Type B pancreatic cell (in vitro differentiated cells): ENCODE data around the gene OR51E1. TPM values are rescaled to one million over a fixed set of nuclear protein-coding genes. Genes with fewer than 3 reads are reported as not detected.

Source experiments
- DNase-seq: peaks from one replicate; pipeline ENCODE4 v3.0.0; 2021; ENCODE audit warnings: mixed read lengths; ENCODE audit not compliant: unreplicated experiment; ENCODE audit errors: extremely low spot score
- H3K27ac Mint-ChIP-seq: 2 replicates; pipeline ENCODE4 v1.8.0; 2021; ENCODE audit warnings: mild to moderate bottlenecking, mixed read lengths
- H3K27me3 Mint-ChIP-seq: 2 replicates; pipeline ENCODE4 v1.8.0; 2021; ENCODE audit warnings: mixed read lengths
- H3K36me3 Mint-ChIP-seq: 2 replicates; pipeline ENCODE4 v1.8.0; 2021; ENCODE audit warnings: mixed read lengths
- H3K4me1 Mint-ChIP-seq: one replicate; pipeline ENCODE4 v1.8.0; 2021; ENCODE audit warnings: mixed read lengths; ENCODE audit not compliant: unreplicated experiment
- H3K4me3 Mint-ChIP-seq: 2 replicates; pipeline ENCODE4 v1.8.0; 2021; ENCODE audit warnings: mild to moderate bottlenecking, mixed read lengths
- H3K9me3 Mint-ChIP-seq: 2 replicates; pipeline ENCODE4 v1.8.0; 2021; ENCODE audit warnings: mixed read lengths
- CTCF ChIP-seq: fragments of 200-600 bp; sonication (generic); conservative IDR thresholded peaks from 2 replicates; pipeline ENCODE4 v1.5.0; 2021; ENCODE audit warnings: antibody characterized with exemption, mild to moderate bottlenecking
- total RNA-seq: library from RNA; stranded (reverse); gene quantifications from 2 replicates; pipeline ENCODE4 v1.2.1, GENCODE V29; 2021; ENCODE audit warnings: low replicate concordance

Gene OR51E1
- total RNA-seq, 1 donor from 2014 or later = 0.51 TPM

GRCh38 chr11:4665424-4665823 is 21.6 kb downstream of the OR51E1 start:
- Mint-ChIP-seq H3K4me1 (no peaks in the 10 kb centered on the region), H3K27me3 (peaks cover 2% of the 10 kb centered on the region), H3K4me3 (no peak overlapping the region), H3K27ac (no peak overlapping the region), H3K9me3 (peaks cover 3% of the 10 kb centered on the region), H3K36me3 (no peaks in the 10 kb centered on the region)
- no peak for TF ChIP-seq CTCF
- DNase-seq = no peak

GRCh38 chr11:4671741-4672140 is 28.0 kb downstream of the OR51E1 start:
- TF ChIP-seq CTCF = no peak
- Mint-ChIP-seq H3K9me3 (peaks cover 3% of the 10 kb centered on the region), H3K27ac (no peak overlapping the region), H3K4me1 (no peaks in the 10 kb centered on the region), H3K27me3 (no peaks in the 10 kb centered on the region), H3K4me3 (no peak overlapping the region), H3K36me3 (no peaks in the 10 kb centered on the region)
- DNase-seq = no peak

GRCh38 chr11:4672470-4672869 is 28.7 kb downstream of the OR51E1 start:
- no peak overlapping the region for H3K27ac Mint-ChIP-seq
- H3K4me3 Mint-ChIP-seq = no peak overlapping the region
- no peaks in the 10 kb centered on the region for H3K4me1 Mint-ChIP-seq
- no peaks in the 10 kb centered on the region for H3K27me3 Mint-ChIP-seq
- no peak for DNase-seq
- H3K9me3 Mint-ChIP-seq = peaks cover 3% of the 10 kb centered on the region
- no peaks in the 10 kb centered on the region for H3K36me3 Mint-ChIP-seq
- TF ChIP-seq CTCF = no peak

GRCh38 chr11:4673781-4674180 is 30.0 kb downstream of the OR51E1 start:
- Mint-ChIP-seq H3K27ac (no peak overlapping the region), H3K27me3 (no peaks in the 10 kb centered on the region)
- no peak for TF ChIP-seq CTCF

GRCh38 chr11:4677948-4678347 is 34.2 kb downstream of the OR51E1 start:
- no peak for TF ChIP-seq CTCF
- Mint-ChIP-seq H3K9me3 (no peaks in the 10 kb centered on the region), H3K27ac (no peak overlapping the region), H3K36me3 (no peaks in the 10 kb centered on the region), H3K4me3 (no peak overlapping the region), H3K4me1 (no peaks in the 10 kb centered on the region), H3K27me3 (no peaks in the 10 kb centered on the region)
- DNase-seq = no peak

More at GRCh38 chr11:4673781-4674180, 30.0 kb downstream of the OR51E1 start:
- Mint-ChIP-seq H3K9me3 (peaks cover 3% of the 10 kb centered on the region), H3K36me3 (no peaks in the 10 kb centered on the region), H3K4me3 (no peak overlapping the region), H3K4me1 (no peaks in the 10 kb centered on the region)
- DNase-seq = no peak

- Mint-ChIP-seq H3K27me3 (no peaks in the 10 kb centered on the region), H3K4me1 (no peaks in the 10 kb centered on the region), H3K4me3 (no peak overlapping the region), H3K9me3 (no peaks in the 10 kb centered on the region), H3K27ac (no peak overlapping the region), H3K36me3 (no peaks in the 10 kb centered on the region)
- TF ChIP-seq CTCF = no peak
- DNase-seq = no peak
Observed at GRCh38 chr11:4680341-4680740, 36.6 kb downstream of the OR51E1 start.
